Ishikawa (cell line): ENCODE results near the gene ESR1.

Experiments
- CEBPB ChIP-seq: IDR thresholded peaks from 2 replicates; pipeline ENCODE4 v1.6.1; 2012
- CREB1 ChIP-seq: IDR thresholded peaks from 2 replicates; pipeline ENCODE4 v1.6.1; 2012; ENCODE audit warnings: low read depth
- EGR1 ChIP-seq: IDR thresholded peaks from 2 replicates; pipeline ENCODE4 v1.6.1; 2012
- EP300 ChIP-seq: IDR thresholded peaks from 2 replicates; pipeline ENCODE4 v1.6.1; 2012; ENCODE audit warnings: borderline replicate concordance
- FOXM1 ChIP-seq: IDR thresholded peaks from 2 replicates; pipeline ENCODE4 v1.6.1; 2012; ENCODE audit warnings: low read depth, borderline replicate concordance
- MAX ChIP-seq: IDR thresholded peaks from 2 replicates; pipeline ENCODE4 v1.6.1; 2012
- NFIC ChIP-seq: IDR thresholded peaks from 2 replicates; pipeline ENCODE4 v1.6.1; 2012
- RAD21 ChIP-seq: IDR thresholded peaks from 2 replicates; pipeline ENCODE4 v1.6.1; 2012; ENCODE audit warnings: low read depth
- REST ChIP-seq: IDR thresholded peaks from 2 replicates; pipeline ENCODE4 v1.6.1; 2012; ENCODE audit warnings: low read depth, mild to moderate bottlenecking
- TAF1 ChIP-seq: IDR thresholded peaks from 2 replicates; pipeline ENCODE4 v1.6.1; 2012; ENCODE audit warnings: low read depth, mild to moderate bottlenecking
- TCF12 ChIP-seq: IDR thresholded peaks from 2 replicates; pipeline ENCODE4 v1.6.1; 2012; ENCODE audit warnings: low read depth
- TEAD4 ChIP-seq: IDR thresholded peaks from 2 replicates; pipeline ENCODE4 v1.6.1; 2012
- YY1 ChIP-seq: IDR thresholded peaks from 2 replicates; pipeline ENCODE4 v1.6.1; 2012; ENCODE audit warnings: low read depth
- ZBTB7A ChIP-seq: IDR thresholded peaks from 2 replicates; pipeline ENCODE4 v1.6.1; 2012; ENCODE audit warnings: low read depth

- TF ChIP-seq CEBPB: no peak
- no peak for TF ChIP-seq EP300
- no peak for TF ChIP-seq RAD21
- TF ChIP-seq EGR1: no peak
- no peak for TF ChIP-seq REST
- no peak for TF ChIP-seq ZBTB7A
- TF ChIP-seq TAF1: no peak
- no peak for TF ChIP-seq YY1
- no peak for TF ChIP-seq MAX
- TF ChIP-seq CREB1: no peak
- no peak for TF ChIP-seq FOXM1
- no peak for TF ChIP-seq NFIC
- no peak for TF ChIP-seq TCF12
- TF ChIP-seq TEAD4: no peak
Observed at GRCh38 chr6:152018876-152019275, 211.4 kb downstream of the ESR1 start.
